A549 (cell line): ENCODE results near the gene PAM. TPM values are rescaled to one million over a fixed set of nuclear protein-coding genes. Genes with fewer than 3 reads are reported as not detected.

Experiments
- ATAC-seq, 2 experiments: fragments of 200-7000 bp in 1 of 2; fragments of >200 bp in 1 of 2; cut with Nextera tagmentation in 1 of 2; cut with Tn5 transposase in 1 of 2; 3 replicates each; pipeline versions ENCODE4 v1.8.0 to v1.9.1; 2018 to 2020; ENCODE audit warnings: mild to moderate bottlenecking in 1 of 2, moderate library complexity in 1 of 2
- CTCF ChIA-PET: fragments of 300-600 bp; sonication (Branson Sonifier 250); formaldehyde crosslinking; extraction: SDS; loops from one replicate; lab custom pipeline; 2021; ENCODE audit warnings: antibody characterized with exemption, inconsistent platforms; lab: Yijun Ruan, JAX
- POLR2A ChIA-PET: fragments of 350-600 bp; formaldehyde crosslinking; extraction: SDS; loops from one replicate; lab custom pipeline; 2021; ENCODE audit warnings: antibody characterized with exemption, inconsistent platforms; lab: Yijun Ruan, JAX
- DNase-seq, 2 experiments: peaks; one replicate each; pipeline versions ENCODE4 v3.0.0 to v3.0.0-alpha.2; 2011 to 2016; ENCODE audit warnings: low read depth in 1 of 2, low spot score in 1 of 2
- FAIRE-seq: peaks from 2 replicates; lab custom pipeline; 2011; peaks lifted over from hg19 to GRCh38; lab: Jason Lieb, UNC
- H3K27ac ChIP-seq, 2 experiments: fragments of >200 bp; sonication (Bioruptor Twin); formaldehyde crosslinking; 3 replicates each; pipeline ENCODE4 v1.5.1; 2016 to 2017
- H3K4me1 ChIP-seq: fragments of >200 bp; sonication (Bioruptor Twin); formaldehyde crosslinking; 3 replicates; pipeline ENCODE4 v1.6.1; 2016
- H3K4me2 ChIP-seq: fragments of >200 bp; sonication (Bioruptor Twin); formaldehyde crosslinking; 3 replicates; pipeline ENCODE4 v1.6.1; 2016
- H3K4me3 ChIP-seq: fragments of >200 bp; sonication (Bioruptor Twin); formaldehyde crosslinking; 3 replicates; pipeline ENCODE4 v1.5.1; 2016
- H3K9me3 ChIP-seq: fragments of >200 bp; sonication (Bioruptor Twin); formaldehyde crosslinking; 3 replicates; pipeline ENCODE4 v1.6.1; 2016
- BCL3 ChIP-seq: fragments of >200 bp; sonication (Bioruptor Twin); formaldehyde crosslinking; IDR thresholded peaks from 3 replicates; pipeline ENCODE4 v1.6.1; 2016
- CBX2 ChIP-seq: fragments of 200-600 bp; sonication (generic); IDR thresholded peaks from 2 replicates; pipeline ENCODE4 v1.6.1; 2016; ENCODE audit warnings: low read depth, mild to moderate bottlenecking, borderline replicate concordance
- CBX8 ChIP-seq: fragments of 200-600 bp; sonication (generic); IDR thresholded peaks from 2 replicates; pipeline ENCODE4 v1.6.1; 2016
- CHD2 ChIP-seq: fragments of 150-350 bp; IDR thresholded peaks from 2 replicates; pipeline ENCODE4 v1.6.1; 2014; ENCODE audit warnings: low read length; ENCODE audit not compliant: partially characterized antibody
- EHF ChIP-seq: fragments of 250-450 bp; sonication (Bioruptor Pico); IDR thresholded peaks from 2 replicates; pipeline ENCODE4 v1.5.0; 2020; ENCODE audit warnings: mild to moderate bottlenecking
- EP300 ChIP-seq, 2 experiments: fragments of >200 bp; sonication (Bioruptor Twin); formaldehyde crosslinking; IDR thresholded peaks; 2 replicates in 1 of 2; 3 replicates in 1 of 2; pipeline ENCODE4 v1.6.1; 2016 to 2017
- ESRRA ChIP-seq: fragments of 150-350 bp; IDR thresholded peaks from 2 replicates; pipeline ENCODE4 v1.6.1; 2014; ENCODE audit warnings: mild to moderate bottlenecking, low read length, borderline replicate concordance
- FOSB ChIP-seq: fragments of 250-450 bp; sonication (Bioruptor Pico); IDR thresholded peaks from 2 replicates; pipeline ENCODE4 v1.5.0; 2020; ENCODE audit warnings: mild to moderate bottlenecking, moderate library complexity
- FOSL2 ChIP-seq, 2 experiments: fragments of 450-650 bp in 1 of 2; fragments of >200 bp in 1 of 2; sonication (Bioruptor Twin) in 1 of 2; formaldehyde crosslinking; IDR thresholded peaks; 2 replicates each; pipeline versions ENCODE4 v1.5.0 to v1.6.1; 2016 to 2020; ENCODE audit warnings: mild to moderate bottlenecking in 1 of 2, moderate library complexity in 1 of 2
- GATA3 ChIP-seq: IDR thresholded peaks from 2 replicates; pipeline ENCODE4 v1.6.1; 2012; ENCODE audit warnings: borderline replicate concordance
- HEYL ChIP-seq: fragments of 250-450 bp; sonication (Bioruptor Pico); IDR thresholded peaks from 2 replicates; pipeline ENCODE4 v1.8.0; 2021; ENCODE audit warnings: mild to moderate bottlenecking, moderate library complexity
- HOXA7 ChIP-seq: fragments of 250-450 bp; sonication (Bioruptor Pico); IDR thresholded peaks from 2 replicates; pipeline ENCODE4 v1.5.0; 2020; ENCODE audit warnings: mild to moderate bottlenecking, moderate library complexity
- JUNB ChIP-seq: fragments of >200 bp; sonication (Bioruptor Twin); formaldehyde crosslinking; IDR thresholded peaks from 2 replicates; pipeline ENCODE4 v1.6.1; 2016
- KDM1A ChIP-seq: fragments of 200-600 bp; sonication (generic); IDR thresholded peaks from 2 replicates; pipeline ENCODE4 v1.6.1; 2016; ENCODE audit warnings: low read depth, mild to moderate bottlenecking
- MAZ ChIP-seq: fragments of 150-350 bp; IDR thresholded peaks from 2 replicates; pipeline ENCODE4 v1.6.1; 2014; ENCODE audit warnings: antibody characterized with exemption, low read depth, low read length, borderline replicate concordance
- MYC ChIP-seq: IDR thresholded peaks from 2 replicates; pipeline ENCODE4 v1.6.1; 2012; ENCODE audit warnings: mild to moderate bottlenecking, inconsistent platforms, low read length, improper control_type of control experiment, borderline replicate concordance
- NR3C1 ChIP-seq: fragments of >200 bp; sonication (Bioruptor Twin); formaldehyde crosslinking; IDR thresholded peaks from 3 replicates; pipeline ENCODE4 v1.6.1; 2017
- PHF8 ChIP-seq: fragments of 200-600 bp; sonication (generic); IDR thresholded peaks from 2 replicates; pipeline ENCODE4 v1.6.1; 2016; ENCODE audit warnings: low read depth, mild to moderate bottlenecking, antibody characterized with exemption, moderate library complexity, borderline replicate concordance
- POLR2A ChIP-seq: IDR thresholded peaks from 2 replicates; pipeline ENCODE4 v1.6.1; 2012; ENCODE audit warnings: mild to moderate bottlenecking, low read length
- RARB ChIP-seq: fragments of 250-450 bp; sonication (Bioruptor Pico); IDR thresholded peaks from 2 replicates; pipeline ENCODE4 v1.8.0; 2021; ENCODE audit warnings: mild to moderate bottlenecking, moderate library complexity
- RCOR1 ChIP-seq: fragments of 150-350 bp; IDR thresholded peaks from 2 replicates; pipeline ENCODE4 v1.6.1; 2014; ENCODE audit warnings: antibody characterized with exemption, low read length, low read depth
- REST ChIP-seq: fragments of 200-600 bp; sonication (generic); IDR thresholded peaks from 2 replicates; pipeline ENCODE4 v1.6.1; 2016; ENCODE audit warnings: antibody characterized with exemption, mild to moderate bottlenecking, moderate library complexity
- RFX5 ChIP-seq: fragments of 450-650 bp; IDR thresholded peaks from 2 replicates; pipeline ENCODE4 v1.7.1; 2014; ENCODE audit warnings: antibody characterized with exemption, mild to moderate bottlenecking, moderate library complexity
- RNF2 ChIP-seq: fragments of 200-600 bp; sonication (generic); IDR thresholded peaks from 2 replicates; pipeline ENCODE4 v1.6.1; 2016; ENCODE audit warnings: low read depth, mild to moderate bottlenecking, antibody characterized with exemption, moderate library complexity, borderline replicate concordance
- SREBF2 ChIP-seq: fragments of 450-650 bp; IDR thresholded peaks from 2 replicates; pipeline ENCODE4 v1.6.1; 2014; ENCODE audit warnings: mild to moderate bottlenecking, moderate library complexity
- TP53 ChIP-seq: fragments of 250-450 bp; sonication (Bioruptor Pico); IDR thresholded peaks from 2 replicates; pipeline ENCODE4 v1.5.0; 2021; ENCODE audit warnings: mild to moderate bottlenecking, moderate library complexity
- ZNF302 ChIP-seq: fragments of 250-450 bp; sonication (Bioruptor Pico); IDR thresholded peaks from 2 replicates; pipeline ENCODE4 v1.9.0; 2021; ENCODE audit warnings: inconsistent platforms, mild to moderate bottlenecking, moderate library complexity
- WGBS: methylation state at CpG from one replicate; pipeline ENCODE4 v1.1.6; 2017; ENCODE audit errors: missing lambda C conversion rate; 5-methylcytosine and 5-hydroxymethylcytosine counted together
- polyA plus RNA-seq, 4 experiments: library from polyadenylated mRNA; depleted of rRNA in 3 of 4; stranded (reverse); fragments of >200 nt; fragmentation: RNase III in 1 of 4; extraction: RNeasy Plus Mini Kit Qiagen cat#74134 plus additional on column Dnase treatment in 1 of 4; gene quantifications; 2 replicates in 3 of 4; 3 replicates in 1 of 4; pipeline ENCODE4 v1.2.3, GENCODE V29; 2011 to 2017
- TF ChIP-seq, protein P1 (sequence below): IDR thresholded peaks from 2 replicates; pipeline ENCODE4 v1.6.1; 2012
- TF ChIP-seq, protein P2 (sequence below): fragments of 250-450 bp; sonication (Bioruptor Pico); IDR thresholded peaks from 2 replicates; pipeline ENCODE4 v1.5.0; 2020; ENCODE audit warnings: low read depth, mild to moderate bottlenecking, moderate library complexity

PAM gene
- polyA plus RNA-seq, 2 of the 4 experiments (the other 2 are of a cell fraction), result 21.5 to 25.1 TPM

DNA sequence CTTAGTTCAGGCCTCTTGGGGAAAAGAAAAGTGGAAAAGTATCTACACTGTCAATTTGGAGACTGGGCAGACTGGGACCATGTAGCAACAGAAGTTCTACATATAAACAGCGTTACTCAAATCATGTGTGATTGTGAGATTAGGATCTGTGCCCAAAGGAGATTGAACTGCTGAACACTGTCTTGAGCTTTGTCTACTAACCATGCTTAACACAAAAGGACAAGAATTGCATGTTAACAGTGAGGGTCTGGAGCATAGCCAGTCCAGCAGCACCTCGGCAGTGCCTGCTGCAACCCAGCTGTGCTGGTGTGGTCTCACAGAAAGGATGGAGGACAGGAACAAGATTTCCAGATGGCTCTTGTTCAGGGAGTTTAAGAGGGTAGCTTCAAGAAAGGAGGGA is 5.7 kb downstream of the PAM start:
- DNase-seq, result no peak
- Histone ChIP-seq H3K4me3 (no peak overlapping the region), H3K9me3 (no peaks in the 10 kb centered on the region), H3K4me1 (peaks cover 5% of the 10 kb centered on the region; the same call in 1 of the 3 replicates), H3K4me2 (no peak overlapping the region), H3K27ac (no peak overlapping the region)
- no peak for FAIRE-seq
- ChIA-PET POLR2A (no interaction called here), CTCF (interaction anchor here (0.9 kb wide), 1 partner anchor 211 kb away, joined by 4 read pairs; no protein-coding TSS in a partner anchor)
- TF ChIP-seq GATA3 (no peak), CHD2 (no peak), MYC (no peak), REST (no peak), NR3C1 (no peak), JUNB (no peak), TP53 (no peak), ESRRA (no peak), RCOR1 (no peak), SREBF2 (no peak), FOSL2 (IDR thresholded peaks at IDR 0.05) (no peak), FOSL2 (CRISPR knock-in tag; IDR thresholded peaks at IDR 0.05) (no peak), EHF (CRISPR knock-in tag) (no peak), PHF8 (no peak), MAZ (no peak)
- WGBS, result 51% methylated on average over 2 of the region's 2 CpGs
- ATAC-seq, result no peak

- DNase-seq, result no peak
- POLR2A ChIA-PET, result no interaction called here
- H3K9me3 ChIP-seq, result no peaks in the 10 kb centered on the region
Measured at GRCh38 chr5:102762095-102762534, 7.0 kb downstream of the PAM start.

More at GRCh38 chr5:102762095-102762534, 7.0 kb downstream of the PAM start:
- Histone ChIP-seq H3K4me2 (peak overlapping the region; percentile 43), H3K4me1 (peaks cover 5% of the 10 kb centered on the region; the same call in 1 of the 3 replicates), H3K27ac (no peak overlapping the region), H3K4me3 (no peak overlapping the region)
- TF ChIP-seq HOXA7 (CRISPR knock-in tag), result no peak
- no peak for TF ChIP-seq BCL3
- no peak for TF ChIP-seq PHF8
- TF ChIP-seq EP300 (IDR thresholded peaks at IDR 0.05), result no peak
- TF ChIP-seq, protein P1, sequence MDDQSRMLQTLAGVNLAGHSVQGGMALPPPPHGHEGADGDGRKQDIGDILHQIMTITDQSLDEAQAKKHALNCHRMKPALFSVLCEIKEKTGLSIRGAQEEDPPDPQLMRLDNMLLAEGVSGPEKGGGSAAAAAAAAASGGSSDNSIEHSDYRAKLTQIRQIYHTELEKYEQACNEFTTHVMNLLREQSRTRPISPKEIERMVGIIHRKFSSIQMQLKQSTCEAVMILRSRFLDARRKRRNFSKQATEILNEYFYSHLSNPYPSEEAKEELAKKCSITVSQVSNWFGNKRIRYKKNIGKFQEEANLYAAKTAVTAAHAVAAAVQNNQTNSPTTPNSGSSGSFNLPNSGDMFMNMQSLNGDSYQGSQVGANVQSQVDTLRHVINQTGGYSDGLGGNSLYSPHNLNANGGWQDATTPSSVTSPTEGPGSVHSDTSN, result no peak
- TF ChIP-seq FOSB (CRISPR knock-in tag), result no peak
- TF ChIP-seq RNF2, result no peak
- TF ChIP-seq CBX8, result no peak
- TF ChIP-seq, protein P2, sequence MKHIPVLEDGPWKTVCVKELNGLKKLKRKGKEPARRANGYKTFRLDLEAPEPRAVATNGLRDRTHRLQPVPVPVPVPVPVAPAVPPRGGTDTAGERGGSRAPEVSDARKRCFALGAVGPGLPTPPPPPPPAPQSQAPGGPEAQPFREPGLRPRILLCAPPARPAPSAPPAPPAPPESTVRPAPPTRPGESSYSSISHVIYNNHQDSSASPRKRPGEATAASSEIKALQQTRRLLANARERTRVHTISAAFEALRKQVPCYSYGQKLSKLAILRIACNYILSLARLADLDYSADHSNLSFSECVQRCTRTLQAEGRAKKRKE, result no peak
- TF ChIP-seq RFX5, result no peak
- TF ChIP-seq CBX2, result no peak
- TF ChIP-seq KDM1A, result no peak
- TF ChIP-seq ZNF302 (CRISPR knock-in tag), result no peak
- no peak for TF ChIP-seq POLR2A
- no peak for TF ChIP-seq RARB
- TF ChIP-seq HEYL, result no peak
- ATAC-seq (no peak), FAIRE-seq (no peak)
- CTCF ChIA-PET, result interaction anchor here (1.5 kb wide), 1 partner anchor 19 kb away, joined by 7 read pairs; no protein-coding TSS in a partner anchor
